AG10803 (cell line): ENCODE measurements around the gene HAX1.
"Not testable (repeated sequence)": the region's sequence is repeated elsewhere in the genome, so short reads cannot be mapped to it uniquely, and the experiment has no call there.

Experiments used
- DNase-seq: peaks from one replicate; pipeline ENCODE4 v3.0.0; 2010; ENCODE audit warnings: low read depth
- H3K4me3 ChIP-seq: 2 replicates; pipeline ENCODE4 v1.5.1; 2011; ENCODE audit warnings: mild to moderate bottlenecking, low read length, control low read depth
- CTCF ChIP-seq: conservative IDR thresholded peaks from 2 replicates; pipeline ENCODE4 v1.5.1; 2011; ENCODE audit warnings: mild to moderate bottlenecking, low read length, control low read depth, inconsistent platforms

The HAX1 gene

DNA sequence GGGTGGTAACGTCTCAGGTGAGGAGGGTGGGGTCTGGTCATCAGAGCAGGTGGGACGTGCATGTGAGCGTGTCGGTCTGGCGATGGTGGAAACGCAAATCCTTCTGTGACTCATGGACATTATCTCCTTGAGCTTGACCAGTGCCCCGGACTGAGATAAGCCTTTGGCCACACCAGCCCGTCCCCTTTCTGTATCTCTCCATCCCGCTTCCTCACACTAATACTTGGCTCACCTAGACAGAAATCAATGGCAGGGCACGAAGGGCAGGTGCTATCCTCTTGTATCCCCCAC, 40.6 kb downstream of the HAX1 start:
- DNase-seq: no peak
- no peak for TF ChIP-seq CTCF
- H3K4me3 ChIP-seq: no peak overlapping the region

DNA sequence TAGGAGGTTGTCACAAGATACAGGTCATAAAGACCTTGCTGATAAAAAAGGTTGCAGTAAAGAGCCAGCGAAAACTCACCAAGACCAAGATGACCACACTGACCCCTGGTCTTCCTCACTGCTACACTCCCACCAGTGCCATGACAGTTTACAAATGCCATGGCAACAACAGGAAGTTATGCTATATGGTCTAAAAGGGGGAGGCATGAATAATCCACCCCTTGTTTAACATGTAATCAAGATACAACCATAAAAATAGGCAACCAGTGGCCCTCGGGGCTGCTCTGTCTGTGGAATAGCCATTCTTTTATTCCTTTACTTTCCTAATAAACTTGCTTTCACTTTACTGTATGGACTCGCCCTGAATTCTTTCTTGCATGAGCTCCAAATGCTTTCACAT, 41.8 kb downstream of the HAX1 start:
- not testable (repeated sequence) for H3K4me3 ChIP-seq, DNase-seq

DNA sequence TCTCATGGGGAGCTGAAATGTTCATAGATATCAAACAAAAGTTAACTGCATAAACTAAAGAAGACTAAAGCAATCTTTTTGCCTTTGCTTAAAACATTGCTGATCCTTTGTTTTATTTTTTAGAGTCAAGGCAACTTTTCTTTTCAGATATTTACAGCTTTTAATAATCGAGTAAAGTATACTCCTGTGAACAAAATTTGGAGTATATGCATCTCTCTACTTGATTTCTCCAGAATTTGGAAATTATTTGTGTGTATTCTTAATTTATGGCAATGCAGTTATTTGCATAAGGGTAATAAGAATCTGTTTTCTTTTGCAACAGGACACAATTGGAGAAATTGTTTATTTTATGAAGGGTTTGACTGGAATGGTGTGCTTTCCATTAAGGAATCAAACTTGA, 44.3 kb downstream of the HAX1 start:
- TF ChIP-seq CTCF: no peak
- DNase-seq: no peak

DNA sequence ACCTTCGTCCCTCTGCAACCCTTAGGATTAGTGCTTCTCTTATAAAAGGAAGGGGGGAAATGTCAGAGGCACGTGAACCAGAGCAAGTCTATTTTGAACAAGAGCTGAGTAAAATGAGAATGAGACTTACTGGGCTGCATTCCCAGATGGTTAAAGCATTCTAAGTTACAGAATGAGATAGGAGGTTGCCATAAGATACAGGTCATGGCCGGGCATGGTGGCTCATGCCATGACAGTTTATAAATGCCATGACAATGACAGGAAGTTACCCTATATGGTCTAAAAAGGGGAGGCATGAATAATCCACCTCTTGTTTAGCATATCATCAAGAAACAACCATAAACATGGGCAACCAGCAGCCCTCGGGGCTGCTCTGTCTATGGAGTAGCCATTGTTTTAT, 46.0 kb downstream of the HAX1 start:
- no peak for TF ChIP-seq CTCF

More for the DNA sequence above, 44.3 kb downstream of the HAX1 start:
- no peak overlapping the region for H3K4me3 ChIP-seq

GRCh38 chr1:154320882-154321608, 48.6 kb downstream of the HAX1 start, which contains the start of gene AQP10:
TSS of gene AQP10 (plus strand) at chr1:154321093. CDS start at chr1:154321156, 63 bp downstream.
- TF ChIP-seq CTCF: no peak
- no peak for DNase-seq
- no peak within 1 kb of the TSS for H3K4me3 ChIP-seq

More for the DNA sequence above, 46.0 kb downstream of the HAX1 start:
- no peak overlapping the region for H3K4me3 ChIP-seq
- no peak for DNase-seq

DNA sequence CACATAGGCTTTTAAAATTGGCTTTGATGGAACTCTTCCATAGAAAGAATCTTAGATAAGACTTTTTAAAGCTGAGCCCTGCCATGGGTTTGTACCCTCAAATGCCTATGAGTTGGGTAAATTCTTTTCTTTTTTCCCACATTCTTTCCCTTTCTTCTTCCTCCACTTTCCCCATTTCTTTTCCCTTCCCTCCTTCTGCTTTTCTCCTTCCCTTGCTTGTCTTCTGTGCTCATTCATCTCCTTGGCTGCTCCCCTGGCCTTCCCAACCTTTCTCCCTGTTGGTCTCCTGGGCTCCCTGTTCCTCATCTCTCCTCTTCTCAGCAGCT, 49.1 kb downstream of the HAX1 start:
- DNase-seq, H3K4me3 ChIP-seq: not testable (repeated sequence)

DNA sequence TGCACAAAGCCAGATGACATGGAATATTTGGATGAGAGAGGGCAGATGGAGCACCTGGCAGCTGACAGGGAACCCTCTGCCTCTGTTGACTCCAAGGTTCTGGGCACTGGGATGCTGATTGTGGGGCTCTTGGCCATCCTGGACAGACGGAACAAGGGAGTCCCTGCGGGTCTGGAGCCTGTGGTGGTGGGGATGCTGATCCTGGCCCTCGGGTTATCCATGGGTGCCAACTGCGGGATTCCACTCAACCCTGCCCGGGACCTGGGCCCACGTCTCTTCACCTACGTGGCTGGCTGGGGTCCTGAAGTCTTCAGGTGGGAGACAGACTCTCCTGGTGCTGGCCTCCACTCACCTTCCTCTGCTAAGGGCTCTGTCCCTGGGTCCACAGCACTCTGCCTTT, 51.1 kb downstream of the HAX1 start:
- DNase-seq: no peak
- no peak for TF ChIP-seq CTCF
- H3K4me3 ChIP-seq: no peak overlapping the region

DNA sequence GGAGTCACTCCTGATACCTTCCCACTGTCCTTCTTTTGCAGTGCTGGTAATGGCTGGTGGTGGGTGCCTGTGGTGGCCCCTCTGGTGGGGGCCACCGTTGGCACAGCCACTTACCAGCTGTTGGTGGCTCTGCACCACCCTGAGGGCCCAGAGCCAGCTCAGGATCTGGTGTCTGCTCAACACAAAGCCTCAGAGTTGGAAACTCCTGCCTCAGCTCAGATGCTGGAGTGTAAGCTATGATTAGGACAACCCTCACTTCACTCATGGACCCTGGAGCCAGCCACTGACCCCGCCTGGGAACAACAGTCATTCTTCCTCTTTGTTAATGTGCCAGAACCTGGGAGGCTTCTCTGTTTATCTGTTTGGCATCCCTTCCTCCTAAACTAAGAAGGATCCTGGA, 51.8 kb downstream of the HAX1 start:
- DNase-seq: no peak
- peak overlapping the region; percentile 97 for H3K4me3 ChIP-seq
- TF ChIP-seq CTCF: no peak
